PC-3 (cell line): Measurements from ENCODE around the gene TBCCD1. TPM values are rescaled to one million over a fixed set of nuclear protein-coding genes. Genes with fewer than 3 reads are reported as not detected.
"Not testable (repeated sequence)": the region's sequence is repeated elsewhere in the genome, so short reads cannot be mapped to it uniquely, and the experiment has no call there.

Experiments used
- ATAC-seq: fragments of 200-7000 bp; cut with Tn5 transposase; 2 replicates; pipeline ENCODE4 v1.9.1; 2020; ENCODE audit warnings: mild to moderate bottlenecking, moderate library complexity
- BruUV-seq: library from RNA; stranded (reverse); fragments of 400-500 nt; replicated peaks from 2 replicates; lab custom pipeline; 2021; lab: Mats Ljungman, UMichigan
- CTCF ChIA-PET: fragments of 300-600 bp; sonication (Branson Sonifier 250); formaldehyde crosslinking; loops from one replicate; lab custom pipeline; 2022; ENCODE audit warnings: antibody characterized with exemption; lab: Charles Lee
- POLR2A ChIA-PET: fragments of 300-600 bp; sonication (Branson Sonifier 250); formaldehyde crosslinking; loops from one replicate; lab custom pipeline; 2022; ENCODE audit warnings: antibody characterized with exemption; ENCODE audit not compliant: unreplicated experiment; lab: Charles Lee
- DNase-seq: peaks from one replicate; pipeline ENCODE4 v3.0.0-alpha.2; 2015
- H2AFZ ChIP-seq: fragments of 300-600 bp; sonication (generic); 2 replicates; pipeline ENCODE4 v1.6.0; 2016; ENCODE audit warnings: antibody characterized with exemption, low read length
- H3F3A ChIP-seq: fragments of 300-600 bp; sonication (generic); one replicate; pipeline ENCODE4 v1.6.0; 2017; ENCODE audit warnings: antibody characterized with exemption, low read length, control low read depth, mild to moderate bottlenecking; ENCODE audit not compliant: unreplicated experiment
- H3K27ac ChIP-seq: fragments of 300-600 bp; sonication (generic); 2 replicates; pipeline ENCODE4 v1.5.1; 2016; ENCODE audit warnings: mild to moderate bottlenecking, low read length
- H3K27me3 ChIP-seq: fragments of 300-600 bp; sonication (generic); 2 replicates; pipeline ENCODE4 v1.6.1; 2016; ENCODE audit warnings: low read length, mixed read lengths
- H3K36me3 ChIP-seq: fragments of 300-600 bp; sonication (generic); 2 replicates; pipeline ENCODE4 v1.6.1; 2016; ENCODE audit warnings: low read depth, mixed run types, low read length, mixed read lengths
- H3K4me1 ChIP-seq: fragments of 300-600 bp; sonication (generic); 2 replicates; pipeline ENCODE4 v1.5.1; 2016; ENCODE audit warnings: low read length; ENCODE audit not compliant: insufficient read depth
- H3K4me2 ChIP-seq: fragments of 300-600 bp; sonication (generic); 2 replicates; pipeline ENCODE4 v1.6.0; 2016; ENCODE audit warnings: low read length
- H3K4me3 ChIP-seq: fragments of 300-600 bp; sonication (generic); 2 replicates; pipeline ENCODE4 v1.5.1; 2016; ENCODE audit warnings: mild to moderate bottlenecking, low read length, mixed read lengths
- H3K79me2 ChIP-seq: fragments of 300-600 bp; sonication (generic); 2 replicates; pipeline ENCODE4 v1.6.1; 2017; ENCODE audit warnings: low read length, mixed read lengths
- H3K9ac ChIP-seq: fragments of 300-600 bp; sonication (generic); 2 replicates; pipeline ENCODE4 v1.6.0; 2016; ENCODE audit warnings: mild to moderate bottlenecking, low read length
- H3K9me2 ChIP-seq: fragments of 300-600 bp; sonication (generic); replicated peaks from 2 replicates; pipeline ENCODE4 v1.6.1; 2016; ENCODE audit warnings: mixed run types, low read length, mixed read lengths
- H3K9me3 ChIP-seq: fragments of 300-600 bp; sonication (generic); 2 replicates; pipeline ENCODE4 v1.6.1; 2016; ENCODE audit warnings: low read length, mixed read lengths
- H4K20me1 ChIP-seq: fragments of 300-600 bp; sonication (generic); 2 replicates; pipeline ENCODE4 v1.6.1; 2016; ENCODE audit warnings: low read length, mixed read lengths
- EZH2 ChIP-seq: fragments of 300-600 bp; sonication (generic); IDR thresholded peaks from one replicate; pipeline ENCODE4 v1.6.1; 2017; ENCODE audit warnings: antibody characterized with exemption, mild to moderate bottlenecking, low read length; ENCODE audit not compliant: unreplicated experiment
- EZH2phosphoT487 ChIP-seq: fragments of 300-600 bp; sonication (generic); IDR thresholded peaks from 2 replicates; pipeline ENCODE4 v1.6.1; 2018; ENCODE audit warnings: mild to moderate bottlenecking, antibody characterized with exemption, low read length, borderline replicate concordance
- intact Hi-C: fragments of 100-400 bp; cut with micrococcal nuclease; formaldehyde crosslinking; loops from 2 replicates; pipeline ENCODE4 v1.9.0; 2023
- total RNA-seq: library from RNA; depleted of rRNA; stranded (reverse); fragments of >200 nt; gene quantifications from 2 replicates; pipeline ENCODE4 v1.2.3, GENCODE V29; 2014
- TF ChIP-seq, protein P1 (sequence below): fragments of 300-600 bp; sonication (generic); conservative IDR thresholded peaks from 2 replicates; pipeline ENCODE4 v1.5.1; 2017; ENCODE audit warnings: antibody characterized with exemption, low read depth, mild to moderate bottlenecking, low read length

The TBCCD1 gene
- total RNA-seq, 1 experiment from 2014 or later: 17.0 TPM

DNA sequence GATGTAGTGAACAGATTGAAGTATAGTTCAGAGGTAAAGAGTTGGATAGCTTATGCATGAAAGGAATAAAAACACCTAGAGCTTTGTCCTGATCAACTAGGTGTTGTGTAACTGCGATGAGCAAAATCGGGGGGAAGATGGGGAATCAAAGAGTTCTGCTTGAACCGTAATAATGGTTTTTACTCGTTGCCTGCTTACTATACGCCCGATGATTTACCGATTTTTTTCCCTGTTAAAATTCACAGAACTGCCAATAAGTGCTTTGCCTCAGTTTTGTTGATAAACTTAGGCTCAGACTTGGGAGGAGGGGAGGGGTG, 2.6 kb upstream of the TBCCD1 start:
- no peaks in the 10 kb centered on the region for H3K9me2 ChIP-seq
- H3K79me2 ChIP-seq: peaks cover 67% of the 10 kb centered on the region
- POLR2A ChIA-PET: interaction anchor here (0.6 to 1.2 kb wide), 7 partner anchors 18 to 493 kb away, joined by 3 to 12 read pairs (median 5); partner anchors contain the start of gene EIF4A2
- BruUV-seq: TSS peak; percentile 57
- H3K36me3 ChIP-seq: peaks cover 24% of the 10 kb centered on the region
- intact Hi-C loops: loop anchor here (1.0 to 10.0 kb wide), 3 partner anchors 48 to 460 kb away; partner anchors contain the start of genes EIF4A2 and ETV5
- no peaks in the 10 kb centered on the region for H3F3A ChIP-seq
- TF ChIP-seq, protein P1, sequence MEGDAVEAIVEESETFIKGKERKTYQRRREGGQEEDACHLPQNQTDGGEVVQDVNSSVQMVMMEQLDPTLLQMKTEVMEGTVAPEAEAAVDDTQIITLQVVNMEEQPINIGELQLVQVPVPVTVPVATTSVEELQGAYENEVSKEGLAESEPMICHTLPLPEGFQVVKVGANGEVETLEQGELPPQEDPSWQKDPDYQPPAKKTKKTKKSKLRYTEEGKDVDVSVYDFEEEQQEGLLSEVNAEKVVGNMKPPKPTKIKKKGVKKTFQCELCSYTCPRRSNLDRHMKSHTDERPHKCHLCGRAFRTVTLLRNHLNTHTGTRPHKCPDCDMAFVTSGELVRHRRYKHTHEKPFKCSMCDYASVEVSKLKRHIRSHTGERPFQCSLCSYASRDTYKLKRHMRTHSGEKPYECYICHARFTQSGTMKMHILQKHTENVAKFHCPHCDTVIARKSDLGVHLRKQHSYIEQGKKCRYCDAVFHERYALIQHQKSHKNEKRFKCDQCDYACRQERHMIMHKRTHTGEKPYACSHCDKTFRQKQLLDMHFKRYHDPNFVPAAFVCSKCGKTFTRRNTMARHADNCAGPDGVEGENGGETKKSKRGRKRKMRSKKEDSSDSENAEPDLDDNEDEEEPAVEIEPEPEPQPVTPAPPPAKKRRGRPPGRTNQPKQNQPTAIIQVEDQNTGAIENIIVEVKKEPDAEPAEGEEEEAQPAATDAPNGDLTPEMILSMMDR: no peak
- TF ChIP-seq EZH2 (no peak), EZH2phosphoT487 (no peak)
- no peaks in the 10 kb centered on the region for H3K9me3 ChIP-seq
- DNase-seq (no peak), ATAC-seq (no peak)
- H2AFZ ChIP-seq: peak overlapping the region; percentile 54
- CTCF ChIA-PET: interaction anchor here (0.6 to 1.9 kb wide), 3 partner anchors 29 to 587 kb away, joined by 4 to 9 read pairs (median 7); no protein-coding TSS in a partner anchor
- peak overlapping the region; percentile 73 for H3K9ac ChIP-seq
- H3K27ac ChIP-seq: no peak overlapping the region
- H3K27me3 ChIP-seq: no peaks in the 10 kb centered on the region
- peak overlapping the region; percentile 89 for H3K4me3 ChIP-seq
- peaks cover 16% of the 10 kb centered on the region for H3K4me1 ChIP-seq
- H4K20me1 ChIP-seq: peaks cover 11% of the 10 kb centered on the region; the same call in 1 of the 2 replicates
- H3K4me2 ChIP-seq: peak overlapping the region; percentile 92

DNA sequence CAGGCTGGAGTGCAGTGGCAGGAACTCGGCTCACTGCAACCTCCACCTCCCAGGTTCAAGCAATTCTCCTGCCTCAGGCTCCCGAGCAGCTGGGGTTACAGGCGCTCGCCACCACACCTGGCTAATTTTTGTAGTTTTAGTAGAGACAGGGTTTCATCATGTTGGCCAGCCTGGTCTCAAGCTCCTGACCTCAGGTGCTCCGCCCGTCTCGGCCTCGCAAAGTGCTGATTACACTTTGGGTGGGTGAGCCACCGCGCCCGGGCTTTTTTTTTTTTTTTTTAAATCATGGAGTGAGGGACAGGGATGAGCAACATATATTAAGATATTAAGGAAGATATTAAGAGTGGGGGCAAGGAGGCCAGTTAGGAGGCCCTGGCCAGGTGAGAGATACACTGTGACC, 2.2 kb upstream of the TBCCD1 start:
- Histone ChIP-seq H3K4me1 (peaks cover 16% of the 10 kb centered on the region), H3K4me3 (peak overlapping the region; percentile 89), H2AFZ (peak overlapping the region; percentile 54; the same call in 1 of the 2 replicates), H3K79me2 (peaks cover 63% of the 10 kb centered on the region), H3K36me3 (peaks cover 20% of the 10 kb centered on the region), H3K9ac (peak overlapping the region; percentile 73), H3K4me2 (peak overlapping the region; percentile 92)
- BruUV-seq, H3K9me2 ChIP-seq, H3K27me3 ChIP-seq, H3K9me3 ChIP-seq, CTCF ChIA-PET, ATAC-seq, H3F3A ChIP-seq, H4K20me1 ChIP-seq, DNase-seq, H3K27ac ChIP-seq: not testable (repeated sequence)
- intact Hi-C loops: loop anchor here (10.0 kb wide), 1 partner anchor 215 kb away; the partner anchor contains the start of gene EIF4A2
- POLR2A ChIA-PET: interaction anchor here (0.6 kb wide), 1 partner anchor 19 kb away, joined by 12 read pairs; no protein-coding TSS in a partner anchor

DNA sequence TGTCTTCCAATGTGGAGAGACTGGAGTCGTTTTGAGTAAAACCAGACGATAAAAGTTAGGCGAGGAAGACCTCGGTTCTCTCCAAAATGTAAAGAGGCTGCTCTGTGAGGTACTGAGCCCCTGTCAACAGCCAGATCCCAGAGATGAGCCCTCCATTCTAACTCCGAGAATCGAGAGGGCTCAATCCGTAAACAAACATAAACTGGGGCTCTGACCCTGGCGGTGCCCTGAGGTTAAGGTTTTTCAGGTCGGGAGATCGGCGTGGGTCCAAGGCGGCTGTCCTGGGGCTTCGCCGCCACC, 417 bp downstream of the TBCCD1 start:
- ChIA-PET CTCF (no interaction called here), POLR2A (no interaction called here)
- ATAC-seq (no peak), DNase-seq (no peak)
- Histone ChIP-seq H3K27me3 (no peaks in the 10 kb centered on the region), H2AFZ (peak overlapping the region; percentile 97), H3F3A (no peaks in the 10 kb centered on the region), H3K9ac (peak overlapping the region; percentile 84), H3K4me3 (peak overlapping the region; percentile 91), H3K4me2 (peak overlapping the region; percentile 90), H4K20me1 (peaks cover 4% of the 10 kb centered on the region; the same call in 1 of the 2 replicates), H3K36me3 (0 out of 2 replicates have a peak, but pooled peaks cover 3% of the 10 kb centered on the region), H3K27ac (0 out of 2 replicates have a peak overlapping the region, but pooled peaks have one; percentile 17), H3K79me2 (peaks cover 46% of the 10 kb centered on the region), H3K4me1 (peaks cover 13% of the 10 kb centered on the region), H3K9me2 (no peaks in the 10 kb centered on the region), H3K9me3 (no peaks in the 10 kb centered on the region)
- TF ChIP-seq EZH2 (no peak), EZH2phosphoT487 (no peak)
- TF ChIP-seq, protein P1: no peak
- intact Hi-C loops: loop anchor here (1.0 to 10.0 kb wide), 2 partner anchors 218 to 255 kb away; partner anchors contain the start of gene EIF4A2
- BruUV-seq: no TSS peak
